HepG2 (cell line): ENCODE measurements around the gene ZNF629. TPM values are rescaled to one million over a fixed set of nuclear protein-coding genes. Genes with fewer than 3 reads are reported as not detected.

Experiments
- ATF4 ChIP-seq, 2 experiments: fragments of 450-650 bp in 1 of 2; sonication (generic) in 1 of 2; formaldehyde crosslinking; IDR thresholded peaks; 2 replicates each; pipeline versions ENCODE4 v1.5.0 to v1.8.0; 2020 to 2022; ENCODE audit warnings: mild to moderate bottlenecking in 1 of 2, missing genetic modification reagents in 1 of 2
- CENPX ChIP-seq: sonication (generic); formaldehyde crosslinking; IDR thresholded peaks from 2 replicates; pipeline ENCODE4 v1.9.0; 2021; ENCODE audit warnings: mild to moderate bottlenecking, missing genetic modification reagents, moderate library complexity
- DMTF1 ChIP-seq: sonication (generic); formaldehyde crosslinking; IDR thresholded peaks from 2 replicates; pipeline ENCODE4 v1.4.0; 2020; ENCODE audit warnings: mild to moderate bottlenecking, missing genetic modification reagents
- LRRFIP1 ChIP-seq: sonication (generic); formaldehyde crosslinking; conservative IDR thresholded peaks from 2 replicates; pipeline ENCODE4 v1.4.0; 2020; ENCODE audit warnings: missing genetic modification reagents
- POLR2AphosphoS5 ChIP-seq: IDR thresholded peaks from 2 replicates; pipeline ENCODE4 v1.6.1; 2012; ENCODE audit warnings: low read depth, low read length
- RORA ChIP-seq: sonication (generic); formaldehyde crosslinking; IDR thresholded peaks from 2 replicates; pipeline ENCODE4 v1.5.0; 2020; ENCODE audit warnings: mild to moderate bottlenecking, missing genetic modification reagents, moderate library complexity
- ZFP36 ChIP-seq: fragments of 150-350 bp; IDR thresholded peaks from 2 replicates; pipeline ENCODE4 v1.6.1; 2018; ENCODE audit warnings: borderline replicate concordance, low read length, low read depth; ENCODE audit not compliant: partially characterized antibody
- ZFP90 ChIP-seq: sonication (generic); formaldehyde crosslinking; IDR thresholded peaks from 2 replicates; pipeline ENCODE4 v1.8.0; 2022; ENCODE audit warnings: missing genetic modification reagents, mild to moderate bottlenecking, inconsistent platforms, borderline replicate concordance
- ZNF569 ChIP-seq: sonication (generic); formaldehyde crosslinking; IDR thresholded peaks from 2 replicates; pipeline ENCODE4 v1.5.0; 2020; ENCODE audit warnings: mild to moderate bottlenecking, missing genetic modification reagents, moderate library complexity, borderline replicate concordance
- ZNF629 ChIP-seq: sonication (generic); formaldehyde crosslinking; conservative IDR thresholded peaks from 2 replicates; pipeline ENCODE4 v1.5.0; 2020; ENCODE audit warnings: missing genetic modification reagents
- ZNF841 ChIP-seq: sonication (generic); formaldehyde crosslinking; IDR thresholded peaks from 2 replicates; pipeline ENCODE4 v1.8.1; 2023; ENCODE audit warnings: missing genetic modification reagents, borderline replicate concordance
- ZNF878 ChIP-seq: sonication (generic); formaldehyde crosslinking; IDR thresholded peaks from 2 replicates; pipeline ENCODE4 v1.8.1; 2023; ENCODE audit warnings: mild to moderate bottlenecking, missing genetic modification reagents, moderate library complexity
- polyA plus RNA-seq, 8 experiments: library from polyadenylated mRNA; depleted of rRNA in 3 of 8; stranded (reverse) in 7 of 8; unstranded in 1 of 8; fragments of >200 nt; fragmentation: Illumina TruSeq in 4 of 8; extraction: Trizol in 4 of 8; gene quantifications; 2 replicates each; pipeline versions ENCODE4 v1.2.1 to v1.2.3, GENCODE V29; 2011 to 2016; ENCODE audit warnings: low read depth in 4 of 8, missing spikeins in 1 of 8, mixed read lengths in 1 of 8; ENCODE audit not compliant: insufficient read depth in 1 of 8
- total RNA-seq, 5 experiments: library from RNA; depleted of rRNA; stranded (reverse); fragments of >200 nt; fragmentation: Illumina TruSeq; extraction: Trizol; gene quantifications; 2 replicates each; pipeline ENCODE4 v1.2.3, GENCODE V29; 2016; ENCODE audit warnings: low read depth in 1 of 5
- TF ChIP-seq, protein P1 (sequence below): IDR thresholded peaks from 2 replicates; pipeline ENCODE4 v1.6.1; 2012; ENCODE audit warnings: low read depth, low read length, improper control_type of control experiment
- TF ChIP-seq, protein P2 (sequence below): IDR thresholded peaks from 2 replicates; pipeline ENCODE4 v1.6.1; 2016; ENCODE audit warnings: low read depth, missing genetic modification reagents, missing compliant biosample characterization

ZNF629 gene
- total and polyA plus RNA-seq, 2 of the 13 experiments (the other 11 are each of a cell fraction or from before 2014, with no cell fraction given): 6.1 to 16.5 TPM

- TF ChIP-seq LRRFIP1 (CRISPR knock-in tag) (peak; percentile 37; the same call in 1 of the 2 replicates), ZNF629 (CRISPR knock-in tag) (no peak), ZNF878 (CRISPR knock-in tag) (peak; percentile 79; the same call in 1 of the 2 replicates), RORA (CRISPR knock-in tag) (no peak), ZNF569 (peak; percentile 97), ZFP90 (peak; percentile 95), POLR2AphosphoS5 (peak; percentile 88), ZNF841 (CRISPR knock-in tag) (peak; percentile 61), CENPX (no peak), ZFP36 (no peak), ATF4 (CRISPR knock-in tag; IDR thresholded peaks at IDR 0.05) (peak in 1 of 2 experiments; percentile 96; a peak in 2 of 4 replicates), DMTF1 (CRISPR knock-in tag) (no peak)
- TF ChIP-seq, protein P1, sequence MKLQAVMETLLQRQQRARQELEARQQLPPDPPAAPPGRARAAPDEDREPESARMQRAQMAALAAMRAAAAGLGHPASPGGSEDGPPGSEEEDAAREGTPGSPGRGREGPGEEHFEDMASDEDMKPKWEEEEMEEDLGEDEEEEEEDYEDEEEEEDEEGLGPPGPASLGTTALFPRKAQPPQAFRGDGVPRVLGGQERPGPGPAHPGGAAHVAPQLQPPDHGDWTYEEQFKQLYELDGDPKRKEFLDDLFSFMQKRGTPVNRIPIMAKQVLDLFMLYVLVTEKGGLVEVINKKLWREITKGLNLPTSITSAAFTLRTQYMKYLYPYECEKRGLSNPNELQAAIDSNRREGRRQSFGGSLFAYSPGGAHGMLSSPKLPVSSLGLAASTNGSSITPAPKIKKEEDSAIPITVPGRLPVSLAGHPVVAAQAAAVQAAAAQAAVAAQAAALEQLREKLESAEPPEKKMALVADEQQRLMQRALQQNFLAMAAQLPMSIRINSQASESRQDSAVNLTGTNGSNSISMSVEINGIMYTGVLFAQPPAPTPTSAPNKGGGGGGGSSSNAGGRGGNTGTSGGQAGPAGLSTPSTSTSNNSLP: no peak
- TF ChIP-seq, protein P2, sequence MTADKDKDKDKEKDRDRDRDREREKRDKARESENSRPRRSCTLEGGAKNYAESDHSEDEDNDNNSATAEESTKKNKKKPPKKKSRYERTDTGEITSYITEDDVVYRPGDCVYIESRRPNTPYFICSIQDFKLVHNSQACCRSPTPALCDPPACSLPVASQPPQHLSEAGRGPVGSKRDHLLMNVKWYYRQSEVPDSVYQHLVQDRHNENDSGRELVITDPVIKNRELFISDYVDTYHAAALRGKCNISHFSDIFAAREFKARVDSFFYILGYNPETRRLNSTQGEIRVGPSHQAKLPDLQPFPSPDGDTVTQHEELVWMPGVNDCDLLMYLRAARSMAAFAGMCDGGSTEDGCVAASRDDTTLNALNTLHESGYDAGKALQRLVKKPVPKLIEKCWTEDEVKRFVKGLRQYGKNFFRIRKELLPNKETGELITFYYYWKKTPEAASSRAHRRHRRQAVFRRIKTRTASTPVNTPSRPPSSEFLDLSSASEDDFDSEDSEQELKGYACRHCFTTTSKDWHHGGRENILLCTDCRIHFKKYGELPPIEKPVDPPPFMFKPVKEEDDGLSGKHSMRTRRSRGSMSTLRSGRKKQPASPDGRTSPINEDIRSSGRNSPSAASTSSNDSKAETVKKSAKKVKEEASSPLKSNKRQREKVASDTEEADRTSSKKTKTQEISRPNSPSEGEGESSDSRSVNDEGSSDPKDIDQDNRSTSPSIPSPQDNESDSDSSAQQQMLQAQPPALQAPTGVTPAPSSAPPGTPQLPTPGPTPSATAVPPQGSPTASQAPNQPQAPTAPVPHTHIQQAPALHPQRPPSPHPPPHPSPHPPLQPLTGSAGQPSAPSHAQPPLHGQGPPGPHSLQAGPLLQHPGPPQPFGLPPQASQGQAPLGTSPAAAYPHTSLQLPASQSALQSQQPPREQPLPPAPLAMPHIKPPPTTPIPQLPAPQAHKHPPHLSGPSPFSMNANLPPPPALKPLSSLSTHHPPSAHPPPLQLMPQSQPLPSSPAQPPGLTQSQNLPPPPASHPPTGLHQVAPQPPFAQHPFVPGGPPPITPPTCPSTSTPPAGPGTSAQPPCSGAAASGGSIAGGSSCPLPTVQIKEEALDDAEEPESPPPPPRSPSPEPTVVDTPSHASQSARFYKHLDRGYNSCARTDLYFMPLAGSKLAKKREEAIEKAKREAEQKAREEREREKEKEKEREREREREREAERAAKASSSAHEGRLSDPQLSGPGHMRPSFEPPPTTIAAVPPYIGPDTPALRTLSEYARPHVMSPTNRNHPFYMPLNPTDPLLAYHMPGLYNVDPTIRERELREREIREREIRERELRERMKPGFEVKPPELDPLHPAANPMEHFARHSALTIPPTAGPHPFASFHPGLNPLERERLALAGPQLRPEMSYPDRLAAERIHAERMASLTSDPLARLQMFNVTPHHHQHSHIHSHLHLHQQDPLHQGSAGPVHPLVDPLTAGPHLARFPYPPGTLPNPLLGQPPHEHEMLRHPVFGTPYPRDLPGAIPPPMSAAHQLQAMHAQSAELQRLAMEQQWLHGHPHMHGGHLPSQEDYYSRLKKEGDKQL (CRISPR knock-in tag): no peak
Measured at GRCh38 chr16:30775392-30776188, 11.4 kb downstream of the ZNF629 start (continued).
